BE2C (cell line): ENCODE data around the gene SNRNP27.

Experiments used
- DNase-seq: peaks from one replicate; pipeline ENCODE4 v3.0.0-alpha.2; 2020
- H3K27me3 ChIP-seq: fragments of 250-450 bp; sonication (Bioruptor Pico); 2 replicates; pipeline ENCODE4 v1.5.1; 2020; ENCODE audit warnings: mild to moderate bottlenecking
- H3K36me3 ChIP-seq: fragments of 250-450 bp; sonication (Bioruptor Pico); 2 replicates; pipeline ENCODE4 v1.5.1; 2020; ENCODE audit warnings: mild to moderate bottlenecking
- H3K4me1 ChIP-seq: fragments of 250-450 bp; sonication (Bioruptor Pico); 2 replicates; pipeline ENCODE4 v1.5.1; 2020
- H3K4me3 ChIP-seq: 2 replicates; pipeline ENCODE4 v1.5.1; 2011; ENCODE audit warnings: low read depth, low read length
- H3K9me3 ChIP-seq: fragments of 250-450 bp; sonication (Bioruptor Pico); 2 replicates; pipeline ENCODE4 v1.5.1; 2020
- CTCF ChIP-seq: IDR thresholded peaks from 2 replicates; pipeline ENCODE4 v1.5.1; 2012; ENCODE audit warnings: mild to moderate bottlenecking, low read depth, low read length

The SNRNP27 gene

GRCh38 chr2:69937968-69938367 is 44.2 kb downstream of the SNRNP27 start:
- Histone ChIP-seq H3K4me1 (no peaks in the 10 kb centered on the region), H3K9me3 (no peaks in the 10 kb centered on the region), H3K27me3 (no peaks in the 10 kb centered on the region), H3K4me3 (no peak overlapping the region), H3K36me3 (no peaks in the 10 kb centered on the region)
- no peak for TF ChIP-seq CTCF
- no peak for DNase-seq

- no peaks in the 10 kb centered on the region for H3K9me3 ChIP-seq
- H3K4me1 ChIP-seq, result no peaks in the 10 kb centered on the region
- H3K4me3 ChIP-seq, result no peak overlapping the region
- no peak for DNase-seq
- no peaks in the 10 kb centered on the region for H3K27me3 ChIP-seq
- H3K36me3 ChIP-seq, result no peaks in the 10 kb centered on the region
- TF ChIP-seq CTCF, result no peak
Observed at GRCh38 chr2:69939722-69940121, 46.0 kb downstream of the SNRNP27 start.

- H3K9me3 ChIP-seq, result no peaks in the 10 kb centered on the region
- TF ChIP-seq CTCF, result no peak
- no peaks in the 10 kb centered on the region for H3K27me3 ChIP-seq
- H3K4me1 ChIP-seq, result no peaks in the 10 kb centered on the region
- H3K36me3 ChIP-seq, result no peaks in the 10 kb centered on the region
- no peak for DNase-seq
- H3K4me3 ChIP-seq, result no peak overlapping the region
Observed at GRCh38 chr2:69940691-69941090, 46.9 kb downstream of the SNRNP27 start.

GRCh38 chr2:69943000-69943842 is 49.5 kb downstream of the SNRNP27 start:
- Histone ChIP-seq H3K4me1 (no peaks in the 10 kb centered on the region), H3K4me3 (no peak overlapping the region), H3K27me3 (no peaks in the 10 kb centered on the region), H3K9me3 (no peaks in the 10 kb centered on the region), H3K36me3 (no peaks in the 10 kb centered on the region)
- no peak for TF ChIP-seq CTCF
- DNase-seq, result no peak

- Histone ChIP-seq H3K9me3 (no peaks in the 10 kb centered on the region), H3K27me3 (no peaks in the 10 kb centered on the region), H3K4me3 (no peak overlapping the region), H3K36me3 (no peaks in the 10 kb centered on the region), H3K4me1 (no peaks in the 10 kb centered on the region)
- DNase-seq, result no peak
- TF ChIP-seq CTCF, result no peak
Observed at GRCh38 chr2:69943843-69944525, 50.2 kb downstream of the SNRNP27 start.

GRCh38 chr2:69944756-69945155 is 51.0 kb downstream of the SNRNP27 start:
- H3K4me3 ChIP-seq, result no peak overlapping the region
- no peaks in the 10 kb centered on the region for H3K4me1 ChIP-seq
- H3K27me3 ChIP-seq, result no peaks in the 10 kb centered on the region
- TF ChIP-seq CTCF, result no peak
- no peaks in the 10 kb centered on the region for H3K9me3 ChIP-seq
- no peak for DNase-seq
- H3K36me3 ChIP-seq, result no peaks in the 10 kb centered on the region
